Osteoblast (primary cell): ENCODE measurements around the gene DDIT3. TPM values are rescaled to one million over a fixed set of nuclear protein-coding genes. Genes with fewer than 3 reads are reported as not detected.

Experiments used
- DNase-seq: peaks from one replicate; pipeline ENCODE4 v3.0.0; 2011; ENCODE audit warnings: low spot score, mixed read lengths; ENCODE audit not compliant: insufficient read length; ENCODE audit errors: missing footprints
- H2AFZ ChIP-seq: 2 replicates; pipeline ENCODE4 v1.6.0; 2011; ENCODE audit warnings: mild to moderate bottlenecking, low read length
- H3K27ac ChIP-seq: 2 replicates; pipeline ENCODE4 v1.5.1; 2011; ENCODE audit warnings: mild to moderate bottlenecking, low read depth, low read length, moderate library complexity
- H3K27me3 ChIP-seq: 2 replicates; pipeline ENCODE4 v1.6.0; 2012; ENCODE audit warnings: mild to moderate bottlenecking, control low read depth, inconsistent platforms, low read length, moderate library complexity; ENCODE audit not compliant: insufficient read depth
- H3K36me3 ChIP-seq: 2 replicates; pipeline ENCODE4 v1.5.1; 2011; ENCODE audit warnings: mild to moderate bottlenecking, low read length, control low read depth, moderate library complexity; ENCODE audit not compliant: insufficient read depth
- H3K4me1 ChIP-seq: 2 replicates; pipeline ENCODE4 v1.5.1; 2011; ENCODE audit warnings: mild to moderate bottlenecking, low read length, control low read depth, moderate library complexity; ENCODE audit not compliant: insufficient read depth
- H3K4me2 ChIP-seq: 2 replicates; pipeline ENCODE4 v1.6.0; 2011; ENCODE audit warnings: mild to moderate bottlenecking, low read length; ENCODE audit not compliant: insufficient read depth
- H3K4me3 ChIP-seq: fragments of 200-600 bp; sonication (generic); 3 replicates; pipeline ENCODE4 v1.5.1; 2012; ENCODE audit warnings: mild to moderate bottlenecking, low read length, inconsistent platforms; ENCODE audit not compliant: insufficient read depth
- H3K79me2 ChIP-seq: 2 replicates; pipeline ENCODE4 v1.6.0; 2012; ENCODE audit warnings: mild to moderate bottlenecking, low read length, control low read depth, inconsistent platforms; ENCODE audit not compliant: insufficient read depth
- H3K9me3 ChIP-seq: 2 replicates; pipeline ENCODE4 v1.5.1; 2011; ENCODE audit warnings: low read depth, low read length, control low read depth
- H4K20me1 ChIP-seq: 2 replicates; pipeline ENCODE4 v1.6.0; 2012; ENCODE audit warnings: mild to moderate bottlenecking, low read length, control low read depth; ENCODE audit not compliant: insufficient read depth
- CTCF ChIP-seq: IDR thresholded peaks from 2 replicates; pipeline ENCODE4 v1.5.1; 2011; ENCODE audit warnings: mild to moderate bottlenecking, low read depth, low read length, moderate library complexity; ENCODE audit errors: extremely low read depth
- total RNA-seq: library from RNA; depleted of rRNA; stranded (reverse); fragments of >200 nt; gene quantifications from 2 replicates; pipeline ENCODE4 v1.2.3, GENCODE V29; 2012

The DDIT3 gene
- total RNA-seq, 1 donor: 136 TPM

DNA sequence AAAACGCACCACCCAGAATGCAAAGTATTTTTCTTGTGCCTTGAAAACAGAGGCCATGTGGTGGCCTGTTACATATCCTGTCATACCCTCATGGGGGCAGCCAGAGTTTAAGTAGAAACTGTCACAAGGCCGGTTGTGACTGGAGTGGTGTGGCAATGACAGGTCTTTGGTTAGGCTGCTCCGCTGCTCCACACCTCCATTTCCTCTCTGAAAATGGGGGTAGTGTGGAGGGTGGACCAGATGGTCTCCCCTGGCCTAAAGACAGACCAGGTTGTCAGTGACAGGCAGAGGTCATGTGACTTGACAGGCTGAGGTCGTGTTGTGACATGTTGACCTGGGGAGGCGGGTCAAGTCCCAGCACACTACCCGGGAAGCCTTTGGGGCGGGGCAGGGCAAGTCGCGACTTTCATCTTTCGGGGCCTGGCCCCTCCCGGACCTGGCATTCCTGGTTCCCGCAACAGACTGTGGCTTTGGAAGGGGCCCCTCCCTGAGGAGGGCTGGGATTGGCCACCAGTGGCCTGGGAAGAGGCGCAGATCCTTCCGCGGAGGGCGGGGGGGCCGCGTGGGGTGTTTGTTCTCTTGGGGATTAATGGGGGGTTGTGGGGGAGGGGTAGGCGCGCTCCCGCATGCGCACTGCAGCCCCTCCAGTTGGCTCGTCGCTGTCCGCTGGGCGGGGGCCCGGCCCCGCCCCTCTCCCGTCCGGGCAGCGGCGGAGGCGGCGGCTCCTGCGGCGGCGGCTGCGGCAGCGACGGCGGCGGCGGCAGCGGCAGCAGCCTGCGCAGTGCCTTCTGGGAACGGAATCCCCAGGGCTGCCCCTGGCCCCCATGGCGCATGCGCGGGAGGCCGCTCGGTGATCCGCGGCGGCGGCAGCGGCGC, 1.9 kb upstream of the DDIT3 start, which contains the start of gene MBD6:
Gene MBD6 (plus strand): TSS at position 814 of the 876 bp plus-strand sequence. CDS start 1,480 bp downstream, outside the sequence.
- H2AFZ ChIP-seq: peak within 1 kb of the TSS; percentile 83
- H3K4me2 ChIP-seq: peak within 1 kb of the TSS; percentile 96
- H3K27me3 ChIP-seq: no peaks in the 10 kb centered on the region
- peaks cover 52% of the 10 kb centered on the region for H3K4me1 ChIP-seq
- H3K4me3 ChIP-seq: peak within 1 kb of the TSS; percentile 77
- peaks cover 37% of the 10 kb centered on the region for H3K36me3 ChIP-seq
- peak; percentile 100 for DNase-seq
- no peaks in the 10 kb centered on the region for H3K9me3 ChIP-seq
- peak within 1 kb of the TSS; percentile 96 for H3K27ac ChIP-seq
- peaks cover 47% of the 10 kb centered on the region for H4K20me1 ChIP-seq
- TF ChIP-seq CTCF: no peak
- H3K79me2 ChIP-seq: peaks cover 68% of the 10 kb centered on the region

DNA sequence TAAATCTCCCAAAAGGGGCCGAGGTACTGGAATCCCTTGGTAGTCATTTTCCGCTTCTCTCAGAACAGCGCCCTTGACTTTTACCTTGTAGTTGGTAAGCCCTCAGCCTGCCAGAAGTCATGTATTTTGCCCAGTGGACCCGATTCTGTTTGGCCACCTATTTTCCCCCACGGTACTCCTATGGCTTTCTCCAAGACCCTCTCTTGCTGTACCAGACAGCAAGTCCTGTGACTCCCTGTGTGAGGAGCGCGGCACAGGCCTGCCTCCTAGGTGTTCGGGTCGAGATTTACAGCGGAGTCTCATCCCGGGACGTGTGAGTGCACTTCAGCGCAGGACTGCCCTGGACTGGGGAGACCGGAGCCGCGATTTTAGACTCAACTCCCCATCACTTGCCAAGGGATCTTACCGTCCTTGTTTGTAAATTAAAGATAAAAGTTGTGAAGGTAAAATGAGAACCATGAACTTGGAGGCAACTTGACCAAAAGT, 1.3 kb upstream of the DDIT3 start:
- Histone ChIP-seq H3K4me3 (peak overlapping the region; percentile 77), H3K4me2 (peak overlapping the region; percentile 84)

DNA sequence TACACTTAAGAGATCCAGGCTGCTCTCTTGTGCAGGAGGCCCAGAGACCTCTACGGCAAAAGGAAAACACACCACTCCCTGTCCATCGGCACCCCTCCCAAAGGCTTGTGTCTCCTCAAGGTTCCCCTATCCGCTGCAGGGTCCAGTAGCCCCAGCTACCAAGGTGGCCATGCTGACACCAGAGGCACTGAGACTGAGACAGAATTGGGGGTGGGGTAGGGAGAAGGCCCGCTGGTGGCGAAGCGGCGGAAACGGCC, 590 bp downstream of the DDIT3 start:
- Histone ChIP-seq H3K79me2 (peaks cover 54% of the 10 kb centered on the region), H3K9me3 (no peaks in the 10 kb centered on the region), H4K20me1 (peaks cover 51% of the 10 kb centered on the region), H3K4me2 (peak overlapping the region; percentile 82), H3K36me3 (peaks cover 47% of the 10 kb centered on the region), H3K27me3 (no peaks in the 10 kb centered on the region), H2AFZ (no peak overlapping the region), H3K4me1 (peaks cover 57% of the 10 kb centered on the region), H3K4me3 (peak overlapping the region; percentile 83), H3K27ac (peak overlapping the region; percentile 99)
- TF ChIP-seq CTCF: no peak
- no peak for DNase-seq

More for the DNA sequence above, 1.3 kb upstream of the DDIT3 start:
- Histone ChIP-seq H3K27ac (peak overlapping the region; percentile 96), H3K4me1 (peaks cover 57% of the 10 kb centered on the region), H3K27me3 (no peaks in the 10 kb centered on the region), H3K9me3 (no peaks in the 10 kb centered on the region), H2AFZ (peak overlapping the region; percentile 83), H4K20me1 (peaks cover 54% of the 10 kb centered on the region), H3K36me3 (peaks cover 39% of the 10 kb centered on the region), H3K79me2 (peaks cover 68% of the 10 kb centered on the region)
- peak; percentile 84 for DNase-seq
- TF ChIP-seq CTCF: no peak
